ENCODE measurements around the gene FAM228B.
"Not testable (repeated sequence)": the region's sequence is repeated elsewhere in the genome, so short reads cannot be mapped to it uniquely, and the experiment has no call there.

FAM228B gene

GRCh38 chr2:24104906-24105305, 18.4 kb upstream of the FAM228B start:
- DNase-seq (ENCODE audit: low read depth): no peak
- H3K4me3 ChIP-seq (ENCODE audit: low read length): no peak overlapping the region
- TF ChIP-seq, protein P1, sequence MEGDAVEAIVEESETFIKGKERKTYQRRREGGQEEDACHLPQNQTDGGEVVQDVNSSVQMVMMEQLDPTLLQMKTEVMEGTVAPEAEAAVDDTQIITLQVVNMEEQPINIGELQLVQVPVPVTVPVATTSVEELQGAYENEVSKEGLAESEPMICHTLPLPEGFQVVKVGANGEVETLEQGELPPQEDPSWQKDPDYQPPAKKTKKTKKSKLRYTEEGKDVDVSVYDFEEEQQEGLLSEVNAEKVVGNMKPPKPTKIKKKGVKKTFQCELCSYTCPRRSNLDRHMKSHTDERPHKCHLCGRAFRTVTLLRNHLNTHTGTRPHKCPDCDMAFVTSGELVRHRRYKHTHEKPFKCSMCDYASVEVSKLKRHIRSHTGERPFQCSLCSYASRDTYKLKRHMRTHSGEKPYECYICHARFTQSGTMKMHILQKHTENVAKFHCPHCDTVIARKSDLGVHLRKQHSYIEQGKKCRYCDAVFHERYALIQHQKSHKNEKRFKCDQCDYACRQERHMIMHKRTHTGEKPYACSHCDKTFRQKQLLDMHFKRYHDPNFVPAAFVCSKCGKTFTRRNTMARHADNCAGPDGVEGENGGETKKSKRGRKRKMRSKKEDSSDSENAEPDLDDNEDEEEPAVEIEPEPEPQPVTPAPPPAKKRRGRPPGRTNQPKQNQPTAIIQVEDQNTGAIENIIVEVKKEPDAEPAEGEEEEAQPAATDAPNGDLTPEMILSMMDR (conservative IDR thresholded peaks at IDR 0.05; ENCODE audit: low read depth, low read length): no peak

GRCh38 chr2:24105816-24106215, 17.5 kb upstream of the FAM228B start:
- TF ChIP-seq, protein P1 (conservative IDR thresholded peaks at IDR 0.05; ENCODE audit: low read depth, low read length): no peak
- DNase-seq (ENCODE audit: low read depth): no peak
- no peak overlapping the region for H3K4me3 ChIP-seq (ENCODE audit: low read length)

DNA sequence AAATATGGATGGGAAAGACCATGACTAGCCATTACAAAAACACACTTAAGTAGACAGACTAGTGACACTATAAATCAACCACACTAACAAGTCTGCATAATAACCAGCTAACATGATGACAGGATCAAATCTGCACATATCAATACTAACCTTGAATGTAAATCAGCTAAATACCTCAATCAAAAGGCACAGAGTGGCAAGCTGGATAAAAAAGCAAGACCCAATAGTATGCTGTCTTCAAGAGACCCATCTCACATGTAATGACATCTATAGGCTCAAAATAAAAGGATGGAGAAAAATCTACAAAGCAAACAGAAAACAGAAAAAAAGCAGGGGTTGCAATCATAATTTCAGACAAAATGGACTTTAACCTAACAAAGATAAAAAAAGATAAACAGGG, 16.5 kb upstream of the FAM228B start:
- TF ChIP-seq, protein P1 (conservative IDR thresholded peaks at IDR 0.05; ENCODE audit: low read depth, low read length): no peak
- no peak for DNase-seq (ENCODE audit: low read depth)
- no peak overlapping the region for H3K4me3 ChIP-seq (ENCODE audit: low read length)

GRCh38 chr2:24107336-24107735, 15.9 kb upstream of the FAM228B start:
- TF ChIP-seq, protein P1 (conservative IDR thresholded peaks at IDR 0.05; ENCODE audit: low read depth, low read length): no peak

DNA sequence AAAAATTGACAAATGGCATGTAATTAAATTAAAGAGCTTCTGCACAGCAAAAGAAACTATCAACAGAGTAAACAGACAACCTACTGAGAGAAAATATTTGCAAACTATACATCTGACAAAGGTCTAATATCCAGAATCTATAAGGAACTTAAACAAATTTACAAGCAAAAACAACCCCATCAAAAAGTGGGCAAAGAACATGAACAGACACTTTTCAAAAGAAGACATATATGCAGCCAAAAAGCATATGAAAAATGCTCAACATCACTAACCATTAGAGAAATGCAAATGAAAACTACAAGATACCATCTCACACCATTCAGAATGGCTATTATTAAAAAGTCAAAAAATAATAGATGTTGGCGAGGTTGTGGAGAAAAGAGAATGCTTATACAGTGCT, 13.8 kb upstream of the FAM228B start:
- DNase-seq (ENCODE audit: low read depth); H3K4me3 ChIP-seq (ENCODE audit: low read length): not testable (repeated sequence)

More at GRCh38 chr2:24107336-24107735, 15.9 kb upstream of the FAM228B start:
- no peak overlapping the region for H3K4me3 ChIP-seq (ENCODE audit: low read length)
- DNase-seq (ENCODE audit: low read depth): no peak

GRCh38 chr2:24110660-24111303, 12.5 kb upstream of the FAM228B start:
- TF ChIP-seq, protein P1 (conservative IDR thresholded peaks at IDR 0.05; ENCODE audit: low read depth, low read length): no peak

GRCh38 chr2:24111407-24111901, 11.8 kb upstream of the FAM228B start:
- no peak overlapping the region for H3K4me3 ChIP-seq (ENCODE audit: low read length)
- no peak for DNase-seq (ENCODE audit: low read depth)
- TF ChIP-seq, protein P1 (conservative IDR thresholded peaks at IDR 0.05; ENCODE audit: low read depth, low read length): no peak

More at GRCh38 chr2:24110660-24111303, 12.5 kb upstream of the FAM228B start:
- H3K4me3 ChIP-seq (ENCODE audit: low read length): no peak overlapping the region
- DNase-seq (ENCODE audit: low read depth): no peak
